ENCODE results near the gene ATP2B2. TPM values are rescaled to one million over a fixed set of nuclear protein-coding genes. Genes with fewer than 3 reads are reported as not detected.

ATP2B2 gene

DNA sequence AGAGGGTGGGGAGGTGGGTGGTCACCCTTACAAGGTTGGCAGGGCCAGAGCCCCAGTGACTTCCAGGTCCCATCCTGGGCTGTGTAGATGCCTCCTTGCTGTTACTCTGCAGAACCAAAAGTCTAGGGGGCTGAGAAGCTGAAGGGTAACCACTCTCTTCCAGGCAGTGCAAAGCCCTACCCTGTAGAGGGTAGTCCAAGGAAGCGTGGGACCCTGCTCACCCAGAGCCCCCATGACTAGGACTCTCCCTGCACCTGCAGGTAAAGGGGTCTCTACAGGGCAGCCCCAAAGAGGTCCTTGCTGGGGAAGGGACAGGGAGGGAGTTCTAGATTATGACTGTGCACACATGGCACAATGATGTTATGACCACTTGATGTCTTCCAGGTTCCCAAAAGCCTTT is 226.9 kb downstream of the ATP2B2 start:
- Histone ChIP-seq H3K9ac (ENCODE audit: low read depth, low read length) (no peak overlapping the region), H3K4me3 (ENCODE audit: low read length) (no peak overlapping the region), H3K27me3 (ENCODE audit: control insufficient read depth, insufficient read depth, low read length) (no peaks in the 10 kb centered on the region), H3K36me3 (ENCODE audit: insufficient read depth, low read length) (peaks cover 45% of the 10 kb centered on the region), H3K9me3 (replicated peaks; ENCODE audit: low read length) (no peaks in the 10 kb centered on the region), H3K4me2 (ENCODE audit: low read length) (no peak overlapping the region), H3K4me1 (ENCODE audit: control insufficient read depth, insufficient read depth, low read length) (peaks cover 10% of the 10 kb centered on the region)

DNA sequence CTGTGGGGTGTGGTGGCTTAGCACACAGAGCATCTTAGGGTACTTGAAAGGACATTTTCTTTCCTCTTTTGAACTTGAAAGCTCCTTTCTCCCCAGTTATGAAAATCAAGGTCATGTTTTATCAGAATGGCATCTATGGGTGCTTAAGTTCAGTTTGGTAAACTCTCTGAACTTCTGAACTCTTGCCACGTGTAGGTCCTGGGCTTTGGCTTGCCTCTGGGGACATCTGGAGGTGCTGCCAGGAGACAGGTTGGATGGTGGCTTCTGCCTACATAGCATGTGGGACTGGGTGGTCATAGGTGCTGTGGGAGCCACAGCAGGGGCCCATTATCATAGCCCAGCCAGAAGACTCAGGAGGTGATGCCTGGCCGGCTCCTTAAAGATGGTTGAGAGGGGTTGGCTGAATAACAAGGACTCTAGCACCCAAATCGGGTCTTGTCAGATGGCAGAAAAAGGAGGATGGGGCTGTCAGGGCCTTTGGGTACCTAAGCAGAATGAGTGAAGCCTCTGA is 228.2 kb downstream of the ATP2B2 start:
- Histone ChIP-seq H3K4me1 (ENCODE audit: control insufficient read depth, insufficient read depth, low read length) (peaks cover 7% of the 10 kb centered on the region), H3K9ac (ENCODE audit: low read depth, low read length) (no peak overlapping the region), H3K36me3 (ENCODE audit: insufficient read depth, low read length) (peaks cover 44% of the 10 kb centered on the region), H3K9me3 (replicated peaks; ENCODE audit: low read length) (no peaks in the 10 kb centered on the region), H3K4me2 (ENCODE audit: low read length) (no peak overlapping the region), H3K27me3 (ENCODE audit: control insufficient read depth, insufficient read depth, low read length) (no peaks in the 10 kb centered on the region), H3K4me3 (ENCODE audit: low read length) (no peak overlapping the region)

GRCh38 chr3:10274601-10275000 is 230.8 kb downstream of the ATP2B2 start:
- no peaks in the 10 kb centered on the region for H3K9me3 ChIP-seq (replicated peaks; ENCODE audit: low read length)
- H3K4me3 ChIP-seq (ENCODE audit: low read length) = no peak overlapping the region
- no peak overlapping the region for H3K9ac ChIP-seq (ENCODE audit: low read depth, low read length)
- H3K27me3 ChIP-seq (ENCODE audit: control insufficient read depth, insufficient read depth, low read length) = no peaks in the 10 kb centered on the region
- peaks cover 47% of the 10 kb centered on the region for H3K36me3 ChIP-seq (ENCODE audit: insufficient read depth, low read length)
- no peak overlapping the region for H3K4me2 ChIP-seq (ENCODE audit: low read length)
- peaks cover 3% of the 10 kb centered on the region for H3K4me1 ChIP-seq (ENCODE audit: control insufficient read depth, insufficient read depth, low read length)

Small RNAs within 50 kb of the gene (small RNA-seq; reads per million reads assigned to genes)
- 24.1 reads per million, percentile 94 among the genes with 10 or more reads in this experiment for gene MIR378B
- gene MIR885 = not detected
- gene RF02126 = not detected
